Uterus (tissue), 4 donors: ENCODE data around the gene DNAJC2. TPM values are rescaled to one million over a fixed set of nuclear protein-coding genes. Genes with fewer than 3 reads are reported as not detected.
"Not testable (repeated sequence)": the region's sequence is repeated elsewhere in the genome, so short reads cannot be mapped to it uniquely, and the experiment has no call there.

Experiments
- DNase-seq, 2 donors: peaks; one replicate each; pipeline ENCODE4 v3.0.0-alpha.2; 2019 to 2020
- H3K27ac ChIP-seq, 2 donors: fragments of 200-600 bp; sonication (generic); 1 replicate in 1 of 2; 2 replicates in 1 of 2; pipeline ENCODE4 v1.5.1; 2016 to 2018
- H3K27me3 ChIP-seq, 2 donors: fragments of 200-600 bp; sonication (generic); one replicate each; pipeline ENCODE4 v1.5.1; 2018 to 2019; ENCODE audit warnings: control low read depth in 1 of 2
- H3K36me3 ChIP-seq, 2 donors: fragments of 200-600 bp; sonication (generic); one replicate each; pipeline ENCODE4 v1.5.1; 2019; ENCODE audit warnings: control low read depth in 1 of 2
- H3K4me1 ChIP-seq, 2 donors: fragments of 200-600 bp; sonication (generic); one replicate each; pipeline ENCODE4 v1.5.1; 2018 to 2019; ENCODE audit warnings: control low read depth in 1 of 2
- H3K4me3 ChIP-seq, 2 donors: fragments of 200-600 bp; sonication (generic); 1 replicate in 1 of 2; 2 replicates in 1 of 2; pipeline ENCODE4 v1.5.1; 2018 to 2019; ENCODE audit warnings: mild to moderate bottlenecking in 1 of 2
- H3K9me3 ChIP-seq, 2 donors: fragments of 200-600 bp; sonication (generic); one replicate each; pipeline ENCODE4 v1.5.1; 2019; ENCODE audit warnings: control low read depth in 1 of 2
- intact Hi-C: fragments of 100-400 bp; cut with DNase I; formaldehyde crosslinking; loops from one replicate; pipeline ENCODE4 v1.15.1; 2023; ENCODE audit warnings: low total_unique reads
- small RNA-seq: library from RNA; depleted of rRNA; stranded (forward); fragments of <200 nt; gene quantifications from one replicate; pipeline ENCODE3, GENCODE V24; 2016
- total RNA-seq, 4 donors: library from RNA; depleted of rRNA in 3 of 4; stranded (reverse); fragments of >200 nt in 3 of 4; gene quantifications; one replicate each; pipeline versions ENCODE4 v1.1.0 to v1.2.4, GENCODE V29; 2014 to 2023
- donor health status: DM: yes; HTN: yes; CAD: no.

DNAJC2 gene
- total RNA-seq, 4 donors from 2014 or later = 2.6 to 27.9 (median 15.9) TPM

- H3K36me3 ChIP-seq, H3K27me3 ChIP-seq, intact Hi-C loops, H3K4me1 ChIP-seq, H3K9me3 ChIP-seq: not testable (repeated sequence)
- peak in 1 of 2 donors; percentile 14 for DNase-seq
- peak overlapping the region; percentile 43 to 50 for H3K4me3 ChIP-seq
- H3K27ac ChIP-seq = peak overlapping the region in 1 of 2 donors; percentile 73
Measured at GRCh38 chr7:103279636-103279962, 65.0 kb downstream of the DNAJC2 start.

GRCh38 chr7:103278195-103278594 is 66.4 kb downstream of the DNAJC2 start:
- DNase-seq, H3K4me1 ChIP-seq, H3K4me3 ChIP-seq, H3K36me3 ChIP-seq, H3K27me3 ChIP-seq, H3K27ac ChIP-seq, intact Hi-C loops, H3K9me3 ChIP-seq: not testable (repeated sequence)

- H3K36me3 ChIP-seq, DNase-seq, H3K4me3 ChIP-seq, H3K27ac ChIP-seq, H3K4me1 ChIP-seq, H3K9me3 ChIP-seq, H3K27me3 ChIP-seq, intact Hi-C loops: not testable (repeated sequence)
Measured at GRCh38 chr7:103274867-103275266, 69.7 kb downstream of the DNAJC2 start.

GRCh38 chr7:103273374-103273773 is 71.2 kb downstream of the DNAJC2 start:
- H3K4me3 ChIP-seq, intact Hi-C loops, H3K27me3 ChIP-seq, H3K4me1 ChIP-seq, H3K36me3 ChIP-seq, H3K9me3 ChIP-seq, H3K27ac ChIP-seq, DNase-seq: not testable (repeated sequence)

- H3K27me3 ChIP-seq, intact Hi-C loops, DNase-seq, H3K4me1 ChIP-seq, H3K4me3 ChIP-seq, H3K27ac ChIP-seq, H3K36me3 ChIP-seq, H3K9me3 ChIP-seq: not testable (repeated sequence)
Measured at GRCh38 chr7:103266229-103266628, 78.3 kb downstream of the DNAJC2 start.

GRCh38 chr7:103264054-103264453 is 80.5 kb downstream of the DNAJC2 start:
- intact Hi-C loops, DNase-seq, H3K36me3 ChIP-seq, H3K27me3 ChIP-seq, H3K4me1 ChIP-seq, H3K9me3 ChIP-seq, H3K4me3 ChIP-seq, H3K27ac ChIP-seq: not testable (repeated sequence)

Small RNA genes lying within 50 kb of the gene (small RNA-seq; reads per million reads assigned to genes)
- gene RPS29P16 = not detected

Other genes with a start within 250 kb of the DNAJC2 start
- gene NAPEPLD, start 195.7 kb downstream of the DNAJC2 start, total RNA-seq = 10 to 100 TPM; 11.0 to 79.4 (median 31.1) TPM
- gene PMPCB, start 47.3 kb downstream of the DNAJC2 start, total RNA-seq = 10 to 100 TPM; 29.2 to 85.7 (median 45.6) TPM
- gene PSMC2, start 2.9 kb upstream of the DNAJC2 start, total RNA-seq = 100 to 1,000 TPM in 1 of 4 donors, 10 to 100 TPM in 3; 30.0 to 128 (median 79.8) TPM
- under 1 TPM in 2 of 4 donors, not detected in 2; 0.28 to 0.37 TPM for gene SLC26A5, start 101.4 kb upstream of the DNAJC2 start, total RNA-seq